Keratinocyte (primary cell): ENCODE results near the gene GRB14.

ENCODE experiments used
- CTCF ChIP-seq, 3 experiments: IDR thresholded peaks in 1 of 3; conservative IDR thresholded peaks in 1 of 3; optimal IDR thresholded peaks in 1 of 3; 2 replicates in 2 of 3; 3 replicates in 1 of 3; pipeline versions ENCODE3 to v1.5.1; 2011; ENCODE audit warnings: low read length in 3 of 3, mild to moderate bottlenecking in 3 of 3, moderate library complexity in 2 of 3, control low read depth in 1 of 3, inconsistent platforms in 1 of 3; ENCODE audit not compliant: insufficient read depth in 2 of 3; ENCODE audit errors: extremely low read depth in 1 of 3
- EZH2 ChIP-seq: IDR thresholded peaks from one replicate; pipeline ENCODE4 v1.6.1; 2012; ENCODE audit warnings: inconsistent platforms, mild to moderate bottlenecking, low read length, moderate library complexity

DNA sequence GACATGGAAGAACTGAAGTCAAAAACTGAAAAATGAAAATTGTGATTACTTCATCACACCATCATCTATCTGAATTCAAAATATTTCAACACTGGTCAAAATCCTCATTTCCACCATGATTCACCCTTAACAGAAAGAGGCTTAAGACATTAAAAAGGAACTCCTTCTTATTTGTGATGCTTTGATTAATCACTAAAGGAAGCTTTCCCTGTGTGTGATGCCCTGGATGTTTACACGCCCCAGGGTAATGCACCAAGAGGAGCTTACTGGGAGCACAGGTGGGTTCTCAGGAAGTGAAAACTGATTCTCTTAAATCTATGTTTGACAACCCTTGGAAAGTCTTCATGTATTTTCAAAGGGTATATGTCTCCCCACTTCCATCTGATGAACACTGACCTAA lies 11.5 kb downstream of the GRB14 start:
- no peak for TF ChIP-seq CTCF (optimal IDR thresholded peaks at IDR 0.05 in 1 of 3, IDR thresholded peaks at IDR 0.05 in 1 of 3, conservative IDR thresholded peaks at IDR 0.05 in 1 of 3; ENCODE audit: extremely low read depth in 1 of 3, insufficient read depth in 2 of 3, low read length in 3 of 3)
- TF ChIP-seq EZH2, result no peak
